Hematopoietic multipotent progenitor cell treated with erythropoietin and hydrocortisone succinate and interleukin-3 and kit ligand, for 4 days (in vitro differentiated cells): ENCODE measurements around the gene VEGFA.

ENCODE experiments used
- DNase-seq: peaks from one replicate; pipeline ENCODE4 v3.0.0-alpha.2; 2015

Gene VEGFA

GRCh38 chr6:43788301-43788700 lies 18.3 kb downstream of the VEGFA start:
- DNase-seq = no peak

- no peak for DNase-seq
Observed at GRCh38 chr6:43789447-43789846, 19.4 kb downstream of the VEGFA start.

- DNase-seq = peak; percentile 76
Observed at GRCh38 chr6:43790031-43790430, 20.0 kb downstream of the VEGFA start.

- DNase-seq = no peak
Observed at GRCh38 chr6:43791745-43792422, 21.9 kb downstream of the VEGFA start.

- DNase-seq = no peak
Observed at GRCh38 chr6:43793154-43793874, 23.3 kb downstream of the VEGFA start.

GRCh38 chr6:43793875-43794242 lies 23.8 kb downstream of the VEGFA start:
- DNase-seq = no peak

GRCh38 chr6:43795421-43795820 lies 25.4 kb downstream of the VEGFA start:
- peak; percentile 73 for DNase-seq

GRCh38 chr6:43796168-43796567 lies 26.2 kb downstream of the VEGFA start:
- DNase-seq = no peak

GRCh38 chr6:43796903-43797890 lies 27.2 kb downstream of the VEGFA start:
- peak; percentile 60 for DNase-seq

GRCh38 chr6:43797919-43798318 lies 27.9 kb downstream of the VEGFA start:
- DNase-seq = no peak

GRCh38 chr6:43798688-43799444 lies 28.9 kb downstream of the VEGFA start:
- peak; percentile 70 for DNase-seq

GRCh38 chr6:43799551-43800297 lies 29.7 kb downstream of the VEGFA start:
- peak; percentile 89 for DNase-seq

GRCh38 chr6:43800298-43800623 lies 30.2 kb downstream of the VEGFA start:
- no peak for DNase-seq

GRCh38 chr6:43800746-43801494 lies 30.9 kb downstream of the VEGFA start:
- DNase-seq = no peak

GRCh38 chr6:43801495-43802181 lies 31.6 kb downstream of the VEGFA start:
- DNase-seq = peak; percentile 56

GRCh38 chr6:43803055-43803782 lies 33.2 kb downstream of the VEGFA start:
- peak; percentile 45 for DNase-seq

GRCh38 chr6:43803783-43804549 lies 34.0 kb downstream of the VEGFA start:
- no peak for DNase-seq

GRCh38 chr6:43804550-43805223 lies 34.7 kb downstream of the VEGFA start:
- no peak for DNase-seq

GRCh38 chr6:43805699-43806042 lies 35.7 kb downstream of the VEGFA start:
- no peak for DNase-seq
